DOHH2 (cell line): ENCODE data around the gene C16orf78.

ENCODE experiments used
- H3F3A ChIP-seq: fragments of 200-600 bp; sonication (generic), shearing (Covaris generic); 2 replicates; pipeline ENCODE4 v1.6.0; 2016; ENCODE audit warnings: antibody characterized with exemption, mild to moderate bottlenecking; ENCODE audit not compliant: control insufficient read depth, insufficient read depth
- H3K27ac ChIP-seq: fragments of 200-600 bp; sonication (generic); 2 replicates; pipeline ENCODE4 v1.5.1; 2014; ENCODE audit warnings: low read depth, mild to moderate bottlenecking, low read length, moderate library complexity
- H3K27me3 ChIP-seq: fragments of 200-600 bp; sonication (generic); 2 replicates; pipeline ENCODE4 v1.6.1; 2014; ENCODE audit warnings: mild to moderate bottlenecking, low read length, mixed read lengths; ENCODE audit not compliant: control insufficient read depth
- H3K36me3 ChIP-seq: fragments of 200-600 bp; sonication (generic); 2 replicates; pipeline ENCODE4 v1.6.1; 2014; ENCODE audit warnings: mild to moderate bottlenecking, low read length, moderate library complexity, mixed read lengths; ENCODE audit not compliant: control insufficient read depth
- H3K4me1 ChIP-seq: fragments of 200-600 bp; sonication (generic); 2 replicates; pipeline ENCODE4 v1.6.1; 2014; ENCODE audit warnings: mild to moderate bottlenecking, low read length, mixed read lengths; ENCODE audit not compliant: control insufficient read depth
- H3K4me2 ChIP-seq: fragments of 200-600 bp; sonication (generic); 2 replicates; pipeline ENCODE4 v1.6.0; 2014; ENCODE audit warnings: mild to moderate bottlenecking, low read length, moderate library complexity
- H3K4me3 ChIP-seq: fragments of 200-600 bp; sonication (generic); 2 replicates; pipeline ENCODE4 v1.5.1; 2014; ENCODE audit warnings: mild to moderate bottlenecking, low read length, mixed read lengths
- H3K79me2 ChIP-seq: fragments of 200-600 bp; sonication (generic); 2 replicates; pipeline ENCODE4 v1.6.1; 2014; ENCODE audit warnings: mild to moderate bottlenecking, low read length, mixed read lengths; ENCODE audit not compliant: control insufficient read depth
- H3K9me2 ChIP-seq: fragments of 200-600 bp; sonication (generic); replicated peaks from 2 replicates; pipeline ENCODE4 v1.6.1; 2014; ENCODE audit warnings: mild to moderate bottlenecking, low read length, mixed read lengths; ENCODE audit not compliant: control insufficient read depth
- H3K9me3 ChIP-seq: fragments of 200-600 bp; sonication (generic); 2 replicates; pipeline ENCODE4 v1.6.1; 2014; ENCODE audit warnings: antibody characterized with exemption, low read length, mixed read lengths; ENCODE audit not compliant: control insufficient read depth, insufficient read depth
- H4K20me1 ChIP-seq: fragments of 200-600 bp; sonication (generic); 2 replicates; pipeline ENCODE4 v1.6.0; 2014; ENCODE audit warnings: low read depth, mild to moderate bottlenecking, antibody characterized with exemption, low read length, moderate library complexity; ENCODE audit not compliant: control insufficient read depth, insufficient read depth
- EZH2phosphoT487 ChIP-seq: fragments of 200-600 bp; sonication (generic); IDR thresholded peaks from 2 replicates; pipeline ENCODE4 v1.6.1; 2017; ENCODE audit warnings: borderline replicate concordance, mild to moderate bottlenecking, antibody characterized with exemption, low read length, moderate library complexity, mixed read lengths
- TF ChIP-seq, protein P1 (sequence below): fragments of 200-600 bp; sonication (generic); IDR thresholded peaks from one replicate; pipeline ENCODE4 v1.5.1; 2014; ENCODE audit warnings: antibody characterized with exemption, mild to moderate bottlenecking, low read depth, low read length; ENCODE audit not compliant: poor library complexity, severe bottlenecking

C16orf78 gene

GRCh38 chr16:49366669-49367068 lies 6.9 kb upstream of the C16orf78 start:
- H4K20me1 ChIP-seq: no peaks in the 10 kb centered on the region
- no peaks in the 10 kb centered on the region for H3F3A ChIP-seq
- H3K79me2 ChIP-seq: no peaks in the 10 kb centered on the region
- H3K4me3 ChIP-seq: no peak overlapping the region
- TF ChIP-seq EZH2phosphoT487: no peak
- H3K4me1 ChIP-seq: peaks cover 13% of the 10 kb centered on the region
- H3K9me2 ChIP-seq: no peaks in the 10 kb centered on the region
- no peaks in the 10 kb centered on the region for H3K36me3 ChIP-seq
- no peak overlapping the region for H3K4me2 ChIP-seq
- peaks cover 4% of the 10 kb centered on the region; the same call in 1 of the 2 replicates for H3K27me3 ChIP-seq
- no peak overlapping the region for H3K27ac ChIP-seq
- no peaks in the 10 kb centered on the region for H3K9me3 ChIP-seq

DNA sequence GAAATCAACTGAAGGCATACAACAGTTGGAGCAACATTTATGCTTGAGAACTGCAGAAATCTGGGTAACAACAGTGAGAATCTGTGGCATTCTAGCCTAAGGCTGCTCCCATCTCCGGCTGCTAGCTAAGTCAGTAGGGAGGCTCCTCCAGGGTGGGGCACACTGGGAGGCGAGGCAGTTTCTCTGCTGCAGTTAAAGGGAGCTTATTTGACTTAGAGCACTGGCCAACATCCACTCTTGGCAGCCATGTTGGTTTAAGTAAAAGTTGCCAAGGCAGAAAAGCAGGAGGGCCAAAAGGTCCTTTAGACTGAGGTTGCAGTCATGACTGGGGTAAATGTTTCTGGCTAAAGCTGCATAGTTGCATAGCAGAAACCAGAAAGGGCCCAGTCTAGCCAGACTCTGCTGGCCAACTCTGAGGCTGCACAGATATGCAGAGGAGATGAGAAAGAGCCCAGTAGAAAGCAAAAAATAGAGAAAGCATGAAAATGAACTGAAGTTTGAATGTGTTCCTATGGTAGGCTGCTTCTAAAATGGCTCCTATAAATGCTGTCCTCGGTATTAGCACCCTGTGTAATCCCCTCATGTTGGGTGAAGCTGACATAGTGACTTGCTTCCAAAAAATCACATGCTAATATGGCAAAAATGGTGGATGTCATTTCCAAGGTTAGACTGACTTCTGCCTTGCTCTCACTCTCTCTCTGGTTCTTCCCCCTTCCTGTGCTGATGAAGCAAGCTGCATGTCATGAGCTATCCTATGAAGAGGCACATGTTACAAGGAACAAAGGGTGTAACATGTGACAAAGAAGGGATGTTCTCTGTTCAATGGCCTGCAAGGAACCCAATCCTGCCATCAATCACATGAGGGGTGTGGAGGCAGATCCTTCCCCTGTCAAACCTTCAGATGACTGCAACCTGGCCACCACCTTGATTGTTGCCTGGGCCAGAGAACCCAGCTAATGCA lies 3.7 kb upstream of the C16orf78 start:
- Histone ChIP-seq H3K27me3 (peaks cover 4% of the 10 kb centered on the region; the same call in 1 of the 2 replicates), H3F3A (no peaks in the 10 kb centered on the region), H3K4me3 (no peak overlapping the region), H3K79me2 (no peaks in the 10 kb centered on the region), H3K27ac (no peak overlapping the region), H3K9me3 (no peaks in the 10 kb centered on the region), H3K4me2 (no peak overlapping the region), H4K20me1 (no peaks in the 10 kb centered on the region), H3K9me2 (no peaks in the 10 kb centered on the region), H3K36me3 (no peaks in the 10 kb centered on the region), H3K4me1 (peaks cover 13% of the 10 kb centered on the region)
- no peak for TF ChIP-seq EZH2phosphoT487
- TF ChIP-seq, protein P1, sequence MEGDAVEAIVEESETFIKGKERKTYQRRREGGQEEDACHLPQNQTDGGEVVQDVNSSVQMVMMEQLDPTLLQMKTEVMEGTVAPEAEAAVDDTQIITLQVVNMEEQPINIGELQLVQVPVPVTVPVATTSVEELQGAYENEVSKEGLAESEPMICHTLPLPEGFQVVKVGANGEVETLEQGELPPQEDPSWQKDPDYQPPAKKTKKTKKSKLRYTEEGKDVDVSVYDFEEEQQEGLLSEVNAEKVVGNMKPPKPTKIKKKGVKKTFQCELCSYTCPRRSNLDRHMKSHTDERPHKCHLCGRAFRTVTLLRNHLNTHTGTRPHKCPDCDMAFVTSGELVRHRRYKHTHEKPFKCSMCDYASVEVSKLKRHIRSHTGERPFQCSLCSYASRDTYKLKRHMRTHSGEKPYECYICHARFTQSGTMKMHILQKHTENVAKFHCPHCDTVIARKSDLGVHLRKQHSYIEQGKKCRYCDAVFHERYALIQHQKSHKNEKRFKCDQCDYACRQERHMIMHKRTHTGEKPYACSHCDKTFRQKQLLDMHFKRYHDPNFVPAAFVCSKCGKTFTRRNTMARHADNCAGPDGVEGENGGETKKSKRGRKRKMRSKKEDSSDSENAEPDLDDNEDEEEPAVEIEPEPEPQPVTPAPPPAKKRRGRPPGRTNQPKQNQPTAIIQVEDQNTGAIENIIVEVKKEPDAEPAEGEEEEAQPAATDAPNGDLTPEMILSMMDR: no peak

GRCh38 chr16:49376206-49376605 lies 2.6 kb downstream of the C16orf78 start:
- no peaks in the 10 kb centered on the region for H3K27me3 ChIP-seq
- no peak overlapping the region for H3K27ac ChIP-seq
- H3K9me3 ChIP-seq: no peaks in the 10 kb centered on the region
- no peak overlapping the region for H3K4me2 ChIP-seq
- no peaks in the 10 kb centered on the region for H4K20me1 ChIP-seq
- H3K4me1 ChIP-seq: no peaks in the 10 kb centered on the region
- TF ChIP-seq, protein P1: no peak
- no peak for TF ChIP-seq EZH2phosphoT487
- H3K79me2 ChIP-seq: no peaks in the 10 kb centered on the region
- no peaks in the 10 kb centered on the region for H3K9me2 ChIP-seq
- no peaks in the 10 kb centered on the region for H3K36me3 ChIP-seq
- H3K4me3 ChIP-seq: no peak overlapping the region
- no peaks in the 10 kb centered on the region for H3F3A ChIP-seq

DNA sequence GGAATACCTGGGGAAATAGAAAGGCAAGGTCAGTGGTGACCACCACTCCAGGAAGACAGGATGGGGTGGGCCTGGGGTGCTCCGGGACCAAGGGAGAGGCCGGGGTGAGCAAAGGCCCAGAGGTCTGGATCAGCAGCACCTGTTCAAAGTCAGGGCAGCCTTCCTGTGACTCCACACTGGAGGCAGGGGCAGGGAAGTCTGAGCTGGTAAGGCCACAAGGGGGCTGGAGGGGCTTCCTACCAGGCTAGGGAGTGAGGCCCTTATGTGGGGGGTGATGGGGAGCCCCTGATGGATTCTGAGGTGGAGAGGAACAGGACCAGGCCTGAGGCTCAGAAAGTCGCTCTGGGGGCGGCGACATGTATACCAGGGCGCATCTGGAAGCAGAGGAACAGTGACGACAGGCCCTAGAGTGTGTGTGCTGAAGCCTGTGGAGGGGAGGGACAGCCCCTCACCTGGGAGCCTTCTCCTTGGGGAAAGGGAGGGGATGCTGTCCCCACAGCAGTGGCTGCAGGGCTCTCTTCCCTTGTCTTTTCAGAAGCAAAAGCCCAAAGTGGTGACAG lies 3.7 kb downstream of the C16orf78 start:
- Histone ChIP-seq H3K27ac (no peak overlapping the region), H3K9me3 (no peaks in the 10 kb centered on the region), H3K4me1 (no peaks in the 10 kb centered on the region), H3F3A (no peaks in the 10 kb centered on the region), H3K4me2 (no peak overlapping the region), H4K20me1 (no peaks in the 10 kb centered on the region), H3K36me3 (no peaks in the 10 kb centered on the region), H3K79me2 (no peaks in the 10 kb centered on the region), H3K27me3 (no peaks in the 10 kb centered on the region), H3K9me2 (no peaks in the 10 kb centered on the region), H3K4me3 (no peak overlapping the region)
- TF ChIP-seq, protein P1: no peak
- no peak for TF ChIP-seq EZH2phosphoT487
